SH-SY5Y (cell line): ENCODE measurements around the gene PLSCR4.

ENCODE experiments used
- GATA2 ChIP-seq: IDR thresholded peaks from 2 replicates; pipeline ENCODE4 v1.6.1; 2011; ENCODE audit warnings: mild to moderate bottlenecking, low read depth, low read length
- GATA3 ChIP-seq: IDR thresholded peaks from 2 replicates; pipeline ENCODE4 v1.6.1; 2011; ENCODE audit warnings: low read depth, mild to moderate bottlenecking, low read length, moderate library complexity

GRCh38 chr3:146223401-146224373 is 27.2 kb downstream of the PLSCR4 start:
- TF ChIP-seq GATA3, result no peak
- TF ChIP-seq GATA2, result no peak
